Stimulated activated CD4-positive, alpha-beta T cell treated with anti-CD3 and anti-CD28 coated beads, Interleukin-15, amount 100 ng/mL, for 1 hour (primary cell): Measurements from ENCODE around the gene SPATS2.

Experiments used
- DNase-seq, 2 donors: peaks; one replicate each; pipeline ENCODE4 v3.0.0-alpha.2; 2020; ENCODE audit warnings: low read depth in 1 of 2, low spot score in 1 of 2

SPATS2 gene

DNA sequence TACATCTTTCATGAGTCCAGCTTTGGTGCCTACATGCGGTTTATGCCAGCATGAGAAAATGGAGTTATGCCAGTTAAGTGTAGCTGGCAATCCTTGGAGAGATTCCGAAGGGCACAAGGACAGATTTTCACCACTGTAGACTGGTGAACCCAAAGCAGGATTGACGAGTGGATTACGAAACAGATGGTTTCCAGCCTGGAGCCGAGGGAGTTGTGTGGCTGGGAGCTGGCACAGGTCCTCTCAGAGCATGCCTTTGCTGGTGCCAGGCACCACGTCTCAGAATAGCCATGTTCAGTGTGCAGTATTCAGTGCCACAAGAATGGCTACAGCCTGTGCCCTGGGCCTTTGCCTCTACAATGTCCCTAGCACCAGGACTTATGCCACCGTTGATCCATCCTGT, 184.8 kb downstream of the SPATS2 start:
- no peak for DNase-seq

DNA sequence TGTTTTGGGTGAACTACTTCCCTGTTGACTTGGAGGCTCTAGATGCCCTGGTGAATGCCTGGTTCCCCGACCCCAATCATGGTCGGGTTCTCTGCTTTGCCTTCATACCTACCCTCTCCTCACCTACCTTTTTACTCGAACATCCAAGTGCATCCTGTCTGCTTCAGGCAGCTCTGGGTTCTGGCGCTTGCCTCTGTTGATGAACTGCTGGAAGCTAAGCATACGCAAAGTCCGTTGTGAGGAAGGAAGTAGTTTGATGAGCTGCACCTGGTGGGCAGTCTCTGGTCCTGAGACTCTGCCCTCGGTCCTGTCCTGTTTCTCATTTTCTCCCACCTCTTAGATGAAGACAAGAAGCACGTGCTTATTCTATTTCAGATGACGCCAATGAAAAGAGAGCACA, 185.2 kb downstream of the SPATS2 start:
- no peak for DNase-seq

GRCh38 chr12:49552899-49553298, 185.6 kb downstream of the SPATS2 start:
- DNase-seq: no peak

DNA sequence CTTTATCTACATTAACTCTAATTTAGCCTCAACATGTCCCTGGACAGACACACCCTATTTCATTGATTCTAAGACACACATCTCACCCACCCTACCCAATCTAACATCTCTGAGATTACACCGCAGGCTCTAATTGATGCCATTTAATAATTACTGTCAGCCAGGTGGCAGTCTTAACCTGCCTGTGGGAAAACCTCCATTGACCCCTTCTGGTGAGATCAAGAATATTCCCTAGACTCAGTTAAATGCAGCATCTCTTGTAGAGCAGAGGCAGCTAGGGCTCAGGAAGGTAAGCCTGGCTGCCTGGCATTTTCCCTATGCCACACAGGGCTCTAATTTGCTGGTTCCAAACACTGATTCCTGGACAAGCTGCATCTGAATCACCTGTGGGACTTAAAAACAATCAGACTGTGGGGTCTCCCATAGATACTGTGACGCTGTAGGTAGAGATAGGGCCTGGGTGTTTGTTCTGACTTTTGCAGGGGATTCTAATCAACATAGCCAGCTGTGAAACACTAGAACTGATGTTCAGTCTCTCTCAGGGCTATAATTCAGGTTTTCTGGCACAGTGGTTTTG, 186.3 kb downstream of the SPATS2 start:
- no peak for DNase-seq

- DNase-seq: no peak
These were observed 187.0 kb downstream of the SPATS2 start for GRCh38 chr12:49554266-49554665.

- no peak for DNase-seq
These were observed 188.5 kb downstream of the SPATS2 start for GRCh38 chr12:49555631-49556390.

DNA sequence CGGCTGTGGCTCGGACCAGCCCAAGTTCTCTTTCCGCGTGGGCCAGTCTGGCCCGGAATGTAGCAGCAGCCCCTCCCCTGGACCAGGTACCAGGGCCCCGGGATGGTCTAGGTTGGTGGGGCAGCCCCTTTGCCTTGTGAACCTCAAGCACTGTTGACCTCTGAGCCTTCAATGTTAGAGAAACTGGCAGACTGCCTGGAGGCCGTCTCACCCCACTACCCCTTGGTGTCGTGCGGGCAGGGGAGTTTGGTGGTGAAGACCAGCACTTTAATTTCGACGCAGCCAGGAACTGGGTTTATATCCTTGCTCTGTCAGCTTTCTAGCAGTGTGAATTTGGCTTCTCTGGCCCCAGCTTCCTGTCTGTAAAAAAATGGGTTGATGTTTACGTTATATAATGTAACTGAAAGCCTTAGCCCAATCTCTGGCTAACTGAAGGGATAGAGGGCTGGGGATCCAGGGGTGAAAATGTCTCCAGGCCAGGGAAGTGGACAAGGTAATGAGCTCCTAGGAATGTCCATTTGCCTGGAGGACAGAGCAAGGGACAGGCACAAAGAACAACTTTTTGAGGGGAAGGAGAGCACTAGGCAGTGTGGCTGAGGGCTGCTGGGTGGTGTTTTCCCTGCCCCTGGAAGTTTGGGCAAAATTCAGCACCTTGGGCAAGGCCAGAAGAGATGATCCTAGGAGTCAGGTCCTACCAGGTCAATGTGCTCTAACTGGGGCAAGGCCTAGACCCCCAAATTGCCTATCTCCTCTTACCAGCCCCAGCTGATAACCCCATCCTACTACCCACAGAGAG, 189.3 kb downstream of the SPATS2 start:
- no peak for DNase-seq

DNA sequence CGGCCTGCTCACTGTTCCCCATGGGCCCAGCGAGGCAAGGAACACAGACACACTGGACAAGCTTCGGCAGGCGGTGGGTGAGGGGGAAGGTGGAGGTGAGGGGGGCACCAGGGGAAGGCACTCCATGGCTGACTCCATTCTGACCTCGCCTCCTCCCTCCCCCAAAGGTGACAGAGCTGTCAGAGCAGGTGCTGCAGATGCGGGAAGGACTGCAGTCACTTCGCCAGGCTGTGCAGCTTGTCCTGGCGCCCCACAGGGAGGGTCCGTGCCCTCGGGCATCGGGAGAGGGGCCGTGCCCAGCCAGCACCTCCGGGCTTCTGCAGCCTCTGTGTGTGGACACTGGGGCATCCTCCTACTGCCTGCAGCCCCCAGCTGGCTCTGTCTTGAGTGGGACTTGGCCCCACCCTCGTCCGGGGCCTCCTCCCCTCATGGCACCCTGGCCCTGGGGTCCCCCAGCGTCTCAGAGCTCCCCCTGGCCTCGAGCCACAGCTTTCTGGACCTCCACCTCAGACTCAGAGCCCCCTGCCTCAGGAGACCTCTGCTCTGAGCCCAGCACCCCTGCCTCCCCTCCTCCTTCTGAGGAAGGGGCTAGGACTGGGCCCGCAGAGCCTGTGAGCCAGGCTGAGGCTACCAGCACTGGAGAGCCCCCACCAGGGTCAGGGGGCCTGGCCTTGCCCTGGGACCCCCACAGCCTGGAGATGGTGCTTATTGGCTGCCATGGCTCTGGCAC, 190.1 kb downstream of the SPATS2 start:
- DNase-seq: no peak

DNA sequence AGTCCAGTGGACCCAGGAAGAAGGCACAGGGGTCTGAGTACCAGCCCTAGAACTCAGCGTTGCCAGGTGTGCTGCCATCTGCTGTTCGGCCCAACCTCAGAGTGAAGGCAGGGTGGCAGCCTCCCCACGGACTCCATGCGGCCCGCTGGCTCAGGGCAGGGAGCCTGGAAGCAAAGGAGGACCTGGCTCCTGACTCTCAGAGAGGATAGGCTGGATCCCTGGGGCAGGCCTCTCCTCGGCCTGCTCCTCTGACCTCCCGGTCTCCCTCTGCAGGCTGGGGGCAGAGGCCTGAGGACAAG, 190.6 kb downstream of the SPATS2 start:
- DNase-seq: no peak

DNA sequence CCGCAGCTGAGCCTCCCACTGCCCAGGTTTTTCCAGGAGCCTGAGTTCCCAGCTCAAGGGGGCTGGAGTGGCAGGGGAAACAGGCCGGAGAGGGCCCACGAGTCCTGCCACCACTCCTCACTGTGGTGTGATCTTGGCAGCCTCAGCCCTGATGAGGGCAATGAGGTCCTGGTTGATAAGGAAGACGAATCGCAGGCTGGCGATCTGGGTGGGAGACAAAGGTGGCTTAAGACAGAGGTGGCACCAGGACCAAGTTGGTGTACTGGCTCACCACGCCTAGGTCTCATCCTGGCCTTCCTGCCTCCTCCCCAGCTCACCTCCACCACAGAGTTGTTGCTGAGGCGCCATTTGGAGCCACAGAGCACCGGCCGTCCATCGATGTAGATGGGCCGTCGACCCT, 191.3 kb downstream of the SPATS2 start:
- no peak for DNase-seq

DNA sequence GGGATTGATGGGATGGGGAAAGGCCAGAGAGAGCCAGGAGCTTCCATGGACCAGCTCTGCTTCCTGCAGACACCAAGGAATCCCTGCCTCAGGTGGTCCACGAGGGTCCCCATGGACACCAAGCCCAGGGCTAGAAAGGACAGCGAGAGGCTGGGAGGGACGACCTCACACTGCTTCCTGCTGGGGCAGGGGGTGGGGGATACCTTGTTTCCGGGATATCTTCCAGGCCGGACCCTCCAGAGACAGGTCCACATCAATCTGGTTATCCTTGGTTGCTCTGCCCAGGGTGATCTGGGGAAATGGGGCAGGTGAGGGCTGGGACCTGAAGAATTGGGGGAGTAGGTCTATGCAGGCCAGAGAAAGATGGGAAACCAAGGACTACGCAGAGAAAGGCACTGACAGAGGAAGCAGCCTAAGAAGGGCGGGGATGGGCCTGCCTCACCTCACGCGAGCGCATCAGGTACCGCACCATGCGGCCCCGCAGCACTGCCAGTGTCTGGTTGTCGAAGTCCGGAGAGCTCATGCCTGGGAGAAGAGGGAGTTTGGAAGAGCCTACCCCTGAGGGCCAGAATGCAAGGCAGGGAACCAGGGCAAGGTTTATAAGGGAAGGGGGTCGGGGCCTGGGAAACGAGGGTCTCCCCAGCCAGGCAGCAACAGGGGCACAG, 191.9 kb downstream of the SPATS2 start:
- no peak for DNase-seq

GRCh38 chr12:49560695-49561094, 193.4 kb downstream of the SPATS2 start:
- DNase-seq: no peak

DNA sequence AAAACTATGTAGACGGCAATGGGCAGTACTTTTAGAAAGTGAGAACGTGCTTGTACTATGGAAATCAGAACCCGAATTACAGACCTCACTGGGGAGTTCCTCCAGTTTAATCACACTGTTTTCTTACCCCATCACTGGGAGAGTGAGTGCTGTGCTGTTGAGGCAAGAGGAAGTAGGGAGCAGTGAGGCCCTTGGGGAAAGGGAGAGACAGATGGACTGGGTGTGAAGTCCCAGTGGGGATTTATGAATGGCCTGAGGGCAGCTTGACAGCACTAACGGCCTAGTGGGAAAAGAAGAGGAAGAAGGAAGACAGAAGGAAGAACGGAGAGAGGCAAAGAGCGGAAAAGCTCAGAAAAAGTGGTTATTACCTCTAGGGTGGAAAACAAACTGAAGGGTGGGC, 195.0 kb downstream of the SPATS2 start:
- no peak for DNase-seq

- no peak for DNase-seq
These were observed 195.6 kb downstream of the SPATS2 start for GRCh38 chr12:49562831-49563230.

GRCh38 chr12:49563951-49564685, 196.9 kb downstream of the SPATS2 start:
- no peak for DNase-seq

- no peak for DNase-seq
These were observed 197.6 kb downstream of the SPATS2 start for GRCh38 chr12:49564686-49565405.

DNA sequence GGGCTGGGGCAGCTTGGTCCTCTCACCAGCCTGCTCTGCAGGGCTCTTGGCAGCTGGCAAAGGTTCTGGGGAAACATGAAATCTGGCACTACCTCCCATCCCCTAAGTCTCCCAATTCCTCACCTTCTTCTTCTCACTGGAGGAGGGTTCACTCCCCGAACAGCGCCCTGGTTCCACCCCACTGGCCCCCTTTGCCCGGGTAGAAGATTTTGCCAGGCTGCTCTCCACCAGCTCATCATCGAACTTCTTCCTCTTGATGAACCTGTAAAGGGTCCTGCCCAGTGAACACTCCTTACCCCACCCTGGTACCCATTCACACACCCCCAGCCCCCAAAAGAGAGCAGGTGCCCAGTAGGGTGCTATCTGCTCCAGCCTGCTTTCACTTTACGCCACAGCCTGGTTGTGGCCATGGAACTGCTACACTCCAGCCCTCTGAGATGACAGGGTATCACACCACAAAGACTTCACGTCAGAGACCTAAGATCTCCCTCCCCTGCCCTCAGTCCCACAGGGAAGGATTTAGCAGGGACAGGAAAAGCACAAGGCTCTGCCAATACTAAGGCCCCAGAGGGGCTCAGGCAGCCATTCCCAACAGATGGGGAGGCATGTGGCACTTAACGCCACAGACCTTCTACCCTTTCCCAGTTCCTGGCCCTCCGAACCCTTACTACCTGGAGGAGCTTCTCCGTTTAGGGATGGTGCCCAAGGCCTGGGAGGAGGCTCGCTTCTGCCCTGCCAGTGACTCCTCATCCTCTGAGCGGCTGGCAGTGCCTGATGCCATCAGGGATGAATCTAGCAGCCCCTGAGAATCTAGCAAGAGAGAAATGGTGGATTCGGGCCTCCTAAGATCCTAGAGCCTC, 198.4 kb downstream of the SPATS2 start:
- DNase-seq: no peak

- DNase-seq: no peak
These were observed 199.1 kb downstream of the SPATS2 start for GRCh38 chr12:49566361-49566760.

DNA sequence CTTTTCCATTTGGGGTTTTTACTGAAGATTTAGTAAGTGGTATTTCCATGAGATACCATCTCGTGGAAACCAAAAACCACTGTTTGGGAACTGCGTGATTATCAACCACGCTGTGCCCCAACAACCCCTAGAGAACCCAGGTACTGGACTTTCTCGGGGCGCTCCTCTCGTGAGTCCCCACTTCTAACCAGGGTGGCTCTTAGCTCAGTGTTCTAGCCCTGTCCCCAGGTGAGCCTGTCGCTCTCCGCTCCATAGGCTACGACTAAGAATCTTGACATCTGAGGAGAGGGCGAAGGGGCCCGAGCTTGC, 200.0 kb downstream of the SPATS2 start:
- no peak for DNase-seq
